Astrocyte (in vitro differentiated cells and primary cell): ENCODE results near the gene MLKL. TPM values are rescaled to one million over a fixed set of nuclear protein-coding genes. Genes with fewer than 3 reads are reported as not detected.

Experiments used
- DNase-seq: peaks from one replicate; pipeline ENCODE4 v3.0.0-alpha.2; 2010; ENCODE audit warnings: low read depth
- FAIRE-seq: peaks from 2 replicates; lab custom pipeline; 2011; peaks lifted over from hg19 to GRCh38; lab: Jason Lieb, UNC
- H2AFZ ChIP-seq: 2 replicates; pipeline ENCODE4 v1.6.0; 2012; ENCODE audit warnings: low read depth, low read length, inconsistent platforms
- H3K27ac ChIP-seq: 2 replicates; pipeline ENCODE4 v1.5.1; 2011; ENCODE audit warnings: low read depth, low read length, inconsistent platforms
- H3K27me3 ChIP-seq: 2 replicates; pipeline ENCODE4 v1.6.0; 2011; ENCODE audit warnings: low read length, inconsistent platforms; ENCODE audit not compliant: insufficient read depth
- H3K36me3 ChIP-seq: 2 replicates; pipeline ENCODE4 v1.5.1; 2011; ENCODE audit warnings: low read length, inconsistent platforms; ENCODE audit not compliant: insufficient read depth
- H3K4me1 ChIP-seq: 2 replicates; pipeline ENCODE4 v1.5.1; 2011; ENCODE audit warnings: low read length, inconsistent platforms; ENCODE audit not compliant: insufficient read depth
- H3K4me2 ChIP-seq: 2 replicates; pipeline ENCODE4 v1.6.0; 2012; ENCODE audit warnings: low read length, inconsistent platforms
- H3K4me3 ChIP-seq: 2 replicates; pipeline ENCODE4 v1.5.1; 2011; ENCODE audit warnings: low read depth, mild to moderate bottlenecking, low read length, inconsistent platforms; ENCODE audit not compliant: insufficient read depth
- H3K79me2 ChIP-seq: 2 replicates; pipeline ENCODE4 v1.6.0; 2012; ENCODE audit warnings: mild to moderate bottlenecking, low read length, inconsistent platforms; ENCODE audit not compliant: insufficient read depth
- H3K9ac ChIP-seq: 2 replicates; pipeline ENCODE4 v1.6.0; 2012; ENCODE audit warnings: mild to moderate bottlenecking, low read length, inconsistent platforms
- H3K9me3 ChIP-seq: 2 replicates; pipeline ENCODE4 v1.5.1; 2012; ENCODE audit warnings: low read depth, mild to moderate bottlenecking, low read length, inconsistent platforms; ENCODE audit not compliant: insufficient read depth
- H4K20me1 ChIP-seq: 2 replicates; pipeline ENCODE4 v1.6.0; 2012; ENCODE audit warnings: low read length, inconsistent platforms; ENCODE audit not compliant: insufficient read depth
- H3K27ac Mint-ChIP-seq: one replicate; pipeline ENCODE4 v1.8.0; 2021; ENCODE audit warnings: mild to moderate bottlenecking, mixed read lengths; ENCODE audit not compliant: unreplicated experiment
- H3K27me3 Mint-ChIP-seq: one replicate; pipeline ENCODE4 v1.8.0; 2021; ENCODE audit warnings: low read depth, mixed read lengths; ENCODE audit not compliant: unreplicated experiment
- H3K36me3 Mint-ChIP-seq: one replicate; pipeline ENCODE4 v1.8.0; 2021; ENCODE audit warnings: low read depth, mixed read lengths; ENCODE audit not compliant: unreplicated experiment
- H3K4me1 Mint-ChIP-seq: one replicate; pipeline ENCODE4 v1.8.0; 2021; ENCODE audit warnings: low read depth, mixed read lengths; ENCODE audit not compliant: unreplicated experiment
- H3K4me3 Mint-ChIP-seq: one replicate; pipeline ENCODE4 v1.8.0; 2021; ENCODE audit warnings: mild to moderate bottlenecking, moderate library complexity, mixed read lengths; ENCODE audit not compliant: unreplicated experiment
- H3K9me3 Mint-ChIP-seq: one replicate; pipeline ENCODE4 v1.8.0; 2021; ENCODE audit warnings: mild to moderate bottlenecking, mixed read lengths; ENCODE audit not compliant: unreplicated experiment
- CTCF ChIP-seq: IDR thresholded peaks from 2 replicates; pipeline ENCODE4 v1.5.1; 2011; ENCODE audit warnings: low read depth, mild to moderate bottlenecking, inconsistent platforms, low read length, moderate library complexity; ENCODE audit not compliant: insufficient read depth
- EZH2 ChIP-seq: IDR thresholded peaks from 2 replicates; pipeline ENCODE4 v1.6.1; 2012; ENCODE audit warnings: mild to moderate bottlenecking, low read length, inconsistent platforms; ENCODE audit not compliant: insufficient read depth
- total RNA-seq: library from RNA; stranded (reverse); gene quantifications from 2 replicates; pipeline ENCODE4 v1.2.1, GENCODE V29; 2021

Gene MLKL
- total RNA-seq, 1 donor from 2014 or later: 6.2 TPM

GRCh38 chr16:74721716-74722115 lies 21.1 kb upstream of the MLKL start:
- Histone ChIP-seq H3K9ac (no peak overlapping the region), H3K79me2 (no peaks in the 10 kb centered on the region), H4K20me1 (no peaks in the 10 kb centered on the region), H3K27me3 (no peaks in the 10 kb centered on the region), H3K4me1 (peaks cover 11% of the 10 kb centered on the region), H3K4me2 (no peak overlapping the region), H3K27ac (no peak overlapping the region), H2AFZ (no peak overlapping the region), H3K36me3 (no peaks in the 10 kb centered on the region), H3K4me3 (no peak overlapping the region), H3K9me3 (peaks cover under 1% of the 10 kb centered on the region)
- TF ChIP-seq CTCF: no peak
- TF ChIP-seq EZH2: no peak
- FAIRE-seq: no peak
- H3K36me3 Mint-ChIP-seq: peaks cover 5% of the 10 kb centered on the region
- no peak for DNase-seq
- no peak overlapping the region for H3K27ac Mint-ChIP-seq
- no peak overlapping the region for H3K4me3 Mint-ChIP-seq
- H3K27me3 Mint-ChIP-seq: peaks cover 39% of the 10 kb centered on the region
- no peaks in the 10 kb centered on the region for H3K4me1 Mint-ChIP-seq
- peaks cover 13% of the 10 kb centered on the region for H3K9me3 Mint-ChIP-seq

GRCh38 chr16:74720579-74720978 lies 19.9 kb upstream of the MLKL start:
- no peak for FAIRE-seq
- Histone ChIP-seq H3K4me2 (no peak overlapping the region), H3K79me2 (no peaks in the 10 kb centered on the region), H3K27me3 (no peaks in the 10 kb centered on the region), H3K9me3 (no peaks in the 10 kb centered on the region), H3K9ac (no peak overlapping the region), H2AFZ (no peak overlapping the region), H4K20me1 (no peaks in the 10 kb centered on the region), H3K4me1 (peaks cover 11% of the 10 kb centered on the region), H3K4me3 (no peak overlapping the region), H3K36me3 (no peaks in the 10 kb centered on the region), H3K27ac (no peak overlapping the region)
- no peak for DNase-seq
- H3K4me3 Mint-ChIP-seq: no peak overlapping the region
- H3K27me3 Mint-ChIP-seq: peaks cover 36% of the 10 kb centered on the region
- TF ChIP-seq EZH2 (no peak), CTCF (no peak)
- H3K4me1 Mint-ChIP-seq: no peaks in the 10 kb centered on the region
- no peaks in the 10 kb centered on the region for H3K36me3 Mint-ChIP-seq
- peaks cover 7% of the 10 kb centered on the region for H3K9me3 Mint-ChIP-seq
- no peak overlapping the region for H3K27ac Mint-ChIP-seq

- no peaks in the 10 kb centered on the region for H3K4me1 ChIP-seq
- H3K36me3 ChIP-seq: no peaks in the 10 kb centered on the region
- no peak overlapping the region for H3K4me3 ChIP-seq
- H3K9me3 ChIP-seq: no peaks in the 10 kb centered on the region
- no peaks in the 10 kb centered on the region for H3K27me3 ChIP-seq
- no peak overlapping the region for H3K4me2 ChIP-seq
- no peaks in the 10 kb centered on the region for H3K79me2 ChIP-seq
- peaks cover 7% of the 10 kb centered on the region for H3K9me3 Mint-ChIP-seq
- TF ChIP-seq CTCF: no peak
- no peak for TF ChIP-seq EZH2
- H3K4me3 Mint-ChIP-seq: no peak overlapping the region
- no peak for FAIRE-seq
- H3K27ac ChIP-seq: no peak overlapping the region
- no peak overlapping the region for H3K27ac Mint-ChIP-seq
- H4K20me1 ChIP-seq: no peaks in the 10 kb centered on the region
- no peaks in the 10 kb centered on the region for H3K4me1 Mint-ChIP-seq
- DNase-seq: no peak
- peaks cover 34% of the 10 kb centered on the region for H3K27me3 Mint-ChIP-seq
- no peaks in the 10 kb centered on the region for H3K36me3 Mint-ChIP-seq
- H3K9ac ChIP-seq: no peak overlapping the region
- H2AFZ ChIP-seq: no peak overlapping the region
Measured at GRCh38 chr16:74718741-74719610, 18.3 kb upstream of the MLKL start.
